Measurements from ENCODE around the gene ERVH48-1.
A peak's percentile ranks its signal among the peaks of the same experiment; 100 is the strongest.
"Not testable (repeated sequence)": the region's sequence is repeated elsewhere in the genome, so short reads cannot be mapped to it uniquely, and the experiment has no call there.

The ERVH48-1 gene

GRCh38 chr21:42908484-42908883 lies 16.9 kb downstream of the ERVH48-1 start:
- not testable (repeated sequence) for DNase-seq (ENCODE audit: low read depth in 2 of 2)

- DNase-seq (ENCODE audit: low read depth in 2 of 2), result no peak
These were observed 19.2 kb downstream of the ERVH48-1 start for GRCh38 chr21:42906233-42906632.

GRCh38 chr21:42905195-42905594 lies 20.2 kb downstream of the ERVH48-1 start:
- DNase-seq (ENCODE audit: low read depth in 2 of 2), result no peak

GRCh38 chr21:42903817-42904216 lies 21.6 kb downstream of the ERVH48-1 start:
- DNase-seq (ENCODE audit: low read depth in 2 of 2), result no peak

GRCh38 chr21:42900446-42900845 lies 25.0 kb downstream of the ERVH48-1 start:
- no peak for DNase-seq (ENCODE audit: low read depth in 2 of 2)

- DNase-seq (ENCODE audit: low read depth in 2 of 2), result peak; percentile 100
These were observed 32.3 kb downstream of the ERVH48-1 start, which contains the start of gene NDUFV3 for GRCh38 chr21:42892931-42893755. Gene NDUFV3, plus strand, starts transcription at chr21:42893309. Its CDS starts 25 bp downstream, at chr21:42893334.

- DNase-seq (ENCODE audit: low read depth in 2 of 2), result peak in 1 of 2 donors; percentile 2
These were observed 32.9 kb downstream of the ERVH48-1 start for GRCh38 chr21:42892582-42892930.

- DNase-seq (ENCODE audit: low read depth in 2 of 2), result no peak
These were observed 38.1 kb downstream of the ERVH48-1 start for GRCh38 chr21:42887326-42887725.

- DNase-seq (ENCODE audit: low read depth in 2 of 2), result no peak
These were observed 41.5 kb downstream of the ERVH48-1 start for GRCh38 chr21:42883921-42884320.

- no peak for DNase-seq (ENCODE audit: low read depth in 2 of 2)
These were observed 45.1 kb downstream of the ERVH48-1 start for GRCh38 chr21:42880352-42880751.

GRCh38 chr21:42878993-42879787 lies 46.2 kb downstream of the ERVH48-1 start, which contains the start of gene WDR4:
Gene WDR4, minus strand, starts transcription at chr21:42879539. Its CDS starts 44 bp downstream, at chr21:42879495.
- peak; percentile 95 to 98 for DNase-seq (ENCODE audit: low read depth in 2 of 2)

GRCh38 chr21:42878678-42878992 lies 46.8 kb downstream of the ERVH48-1 start:
- peak in 1 of 2 donors; percentile 4 for DNase-seq (ENCODE audit: low read depth in 2 of 2)

GRCh38 chr21:42875811-42876210 lies 49.6 kb downstream of the ERVH48-1 start:
- DNase-seq (ENCODE audit: low read depth in 2 of 2), result not testable (repeated sequence)

- DNase-seq (ENCODE audit: low read depth in 2 of 2), result no peak
These were observed 52.3 kb downstream of the ERVH48-1 start for GRCh38 chr21:42873096-42873495.

- DNase-seq (ENCODE audit: low read depth in 2 of 2), result no peak
These were observed 57.2 kb downstream of the ERVH48-1 start for GRCh38 chr21:42868196-42868595.
